Activated CD8-positive, alpha-beta memory T cell treated with anti-CD3 and anti-CD28 coated beads for 48 hours (primary cell): ENCODE results near the gene HIGD2B.
"Not testable (repeated sequence)": the region's sequence is repeated elsewhere in the genome, so short reads cannot be mapped to it uniquely, and the experiment has no call there.

ENCODE experiments used
- DNase-seq, 3 experiments: peaks; one replicate each; pipeline ENCODE4 v3.0.0-alpha.2; 2020; ENCODE audit warnings: low read depth in 2 of 3, low spot score in 2 of 3

HIGD2B gene

DNA sequence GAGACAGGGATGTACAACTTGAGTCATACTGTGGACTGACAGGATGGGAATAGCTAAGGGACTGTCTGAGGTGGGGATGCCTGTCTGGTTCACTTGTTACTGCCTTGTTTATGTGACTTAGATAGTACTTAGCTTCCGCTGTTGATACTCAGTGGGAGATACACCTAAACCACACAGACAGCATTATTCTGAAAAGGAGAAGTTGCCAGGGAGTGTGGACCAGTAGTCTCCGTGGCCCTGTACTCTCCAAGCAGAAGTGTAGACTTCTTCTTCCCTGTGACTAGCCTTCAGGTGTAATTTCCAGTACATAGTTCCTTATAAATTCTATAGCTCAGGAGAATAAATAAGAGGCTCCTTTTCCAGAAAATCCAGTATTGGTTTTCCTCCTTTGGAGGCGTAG lies 5.1 kb downstream of the HIGD2B start:
- no peak for DNase-seq

DNA sequence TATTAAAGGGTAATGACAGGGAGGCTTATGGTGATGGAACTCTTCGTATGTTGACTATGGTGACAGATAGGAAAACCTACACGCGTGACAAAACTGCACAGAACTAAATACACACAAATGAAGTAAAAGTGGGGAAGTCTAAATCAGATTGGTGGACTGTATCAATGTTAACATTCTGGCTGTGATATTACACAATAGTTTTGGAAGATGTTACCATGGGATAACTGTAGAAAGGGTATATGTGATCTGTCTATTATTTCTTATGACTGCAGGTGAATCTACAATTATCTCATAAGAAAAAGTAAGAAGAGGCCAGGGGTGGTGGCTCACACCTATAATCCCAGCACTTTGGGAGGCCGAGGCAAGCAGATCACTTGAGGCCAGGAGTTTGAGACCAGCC lies 9.1 kb downstream of the HIGD2B start:
- no peak for DNase-seq

DNA sequence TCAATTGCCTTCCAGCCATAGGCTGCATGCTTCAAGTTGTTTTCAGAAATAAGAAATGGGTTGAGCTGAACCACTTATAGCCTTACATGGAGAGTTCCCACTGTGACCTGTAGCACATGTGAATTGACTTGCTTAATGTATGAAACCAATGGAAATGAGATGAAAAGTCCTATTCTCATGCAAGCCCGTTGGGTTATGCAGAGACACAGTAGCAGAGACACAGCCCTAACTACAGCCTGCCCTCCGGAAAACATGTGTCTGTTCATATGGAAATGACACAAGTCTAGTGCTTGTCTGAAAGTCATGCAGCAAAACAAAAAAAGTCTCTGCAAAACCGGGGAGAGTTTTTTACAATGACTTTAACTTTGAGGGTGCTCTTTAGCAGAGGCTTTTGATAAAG lies 14.5 kb downstream of the HIGD2B start:
- DNase-seq, result no peak

DNA sequence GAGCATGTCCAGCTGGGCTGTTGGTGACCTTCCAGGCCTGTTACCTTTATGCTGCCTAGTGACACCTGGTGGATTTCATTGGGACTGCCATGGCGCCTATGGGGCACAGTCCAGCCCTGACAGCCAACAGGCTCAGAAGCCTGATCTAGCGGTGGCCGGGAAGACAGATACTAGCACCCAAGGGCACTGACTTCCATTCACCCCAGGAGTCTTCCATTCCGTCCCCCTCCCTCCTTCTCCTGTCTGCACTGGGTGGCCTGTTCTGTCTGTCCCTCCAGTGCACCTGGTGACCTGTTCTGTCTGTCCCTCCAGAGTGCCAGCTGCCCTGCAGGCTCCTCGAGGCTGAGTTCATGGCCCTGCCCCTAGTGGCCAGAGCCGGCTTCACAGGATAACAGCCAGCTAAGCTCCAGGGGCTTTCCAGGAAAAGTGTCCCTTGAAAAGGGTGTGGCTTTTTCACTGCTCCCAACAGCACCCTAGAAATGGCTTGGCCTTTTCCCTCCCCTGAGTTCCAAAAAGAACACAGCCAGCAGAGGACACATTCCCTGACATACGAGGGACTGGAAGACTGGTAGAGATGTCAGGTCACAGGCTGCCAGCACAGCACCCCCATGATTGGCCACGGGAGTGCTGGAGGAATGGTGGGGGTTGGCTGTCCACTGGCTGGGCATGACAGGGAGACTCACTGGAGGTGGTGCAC lies 15.2 kb downstream of the HIGD2B start:
- DNase-seq, result peak; percentile 36 to 48 (median 40)

DNA sequence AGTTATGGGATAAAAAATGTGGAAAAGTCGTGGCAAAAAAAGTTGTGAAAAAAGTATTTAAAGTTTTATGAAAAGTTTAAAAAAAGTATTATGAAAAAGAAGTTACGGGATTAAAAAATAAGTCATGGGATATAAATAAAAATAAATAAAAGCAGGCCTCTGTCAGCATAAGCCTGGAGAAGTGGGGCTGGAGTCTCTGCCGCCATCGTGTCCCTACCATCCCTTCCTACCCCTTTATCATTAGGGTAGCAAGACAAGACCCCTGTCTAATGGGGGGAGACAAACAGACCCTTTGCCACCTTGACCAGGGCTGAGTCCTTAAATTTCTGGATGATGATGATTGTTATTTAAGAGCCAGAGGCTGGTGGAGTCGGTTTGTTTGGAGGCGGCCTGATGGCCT lies 16.2 kb downstream of the HIGD2B start:
- not testable (repeated sequence) for DNase-seq

DNA sequence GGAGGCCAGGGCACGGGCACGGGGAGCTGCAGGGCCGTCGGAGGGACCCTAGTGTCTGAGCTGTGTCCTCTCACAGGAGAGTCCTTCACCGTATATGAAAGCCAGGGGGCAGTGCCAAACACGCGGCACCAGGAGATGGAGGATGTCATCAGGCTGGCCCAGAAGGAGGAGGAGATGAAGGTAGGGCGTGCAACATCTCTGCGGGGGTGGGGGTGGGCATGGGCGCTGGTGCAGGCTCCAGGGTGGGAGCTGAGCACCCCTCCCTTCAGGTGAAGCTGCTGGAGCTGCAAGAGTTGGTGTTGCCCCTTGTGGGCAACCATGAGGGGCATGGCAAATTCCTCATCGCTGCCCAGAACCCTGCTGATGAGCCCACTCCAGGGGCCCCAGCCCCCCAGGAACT lies 20.3 kb downstream of the HIGD2B start:
- not testable (repeated sequence) for DNase-seq

DNA sequence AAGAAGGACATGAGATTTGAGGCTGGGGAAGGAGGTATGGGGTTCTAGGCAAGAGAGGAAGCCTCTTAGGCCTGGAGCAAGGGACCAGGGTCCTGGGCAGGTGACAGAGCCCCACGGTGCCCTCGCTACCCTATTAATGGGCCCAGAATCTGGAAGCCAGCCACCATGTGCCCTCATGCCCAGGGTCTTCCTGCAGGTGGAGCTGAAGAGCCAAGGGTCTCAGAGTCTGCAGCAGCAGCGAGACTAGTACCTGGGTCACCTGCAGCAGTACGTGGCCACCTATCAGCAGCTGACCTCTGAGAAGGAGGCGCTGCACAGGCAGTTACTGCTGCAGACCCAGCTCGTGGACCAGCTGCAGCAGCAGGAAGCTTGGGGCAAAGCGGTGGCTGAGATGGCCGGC lies 22.1 kb downstream of the HIGD2B start:
- not testable (repeated sequence) for DNase-seq

DNA sequence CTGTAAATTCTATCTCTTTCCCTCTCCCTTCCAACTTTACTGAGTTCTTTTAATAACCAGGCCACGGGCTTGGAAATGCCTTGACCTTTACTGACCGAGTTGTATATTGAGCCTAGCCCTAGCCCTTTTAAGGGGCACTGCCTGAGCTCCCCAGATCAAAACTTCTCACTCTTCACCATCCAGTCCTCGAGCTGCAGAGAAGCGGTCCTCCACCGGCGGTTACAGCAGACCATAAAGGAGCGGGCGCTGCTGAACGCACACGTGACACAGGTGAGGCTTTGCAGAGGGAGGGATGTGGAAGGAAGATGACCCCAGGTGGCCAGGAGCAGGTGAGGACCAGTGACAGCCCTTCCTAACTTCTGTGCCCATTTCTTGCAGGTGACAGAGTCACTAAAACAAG lies 24.9 kb downstream of the HIGD2B start:
- DNase-seq, result not testable (repeated sequence)

DNA sequence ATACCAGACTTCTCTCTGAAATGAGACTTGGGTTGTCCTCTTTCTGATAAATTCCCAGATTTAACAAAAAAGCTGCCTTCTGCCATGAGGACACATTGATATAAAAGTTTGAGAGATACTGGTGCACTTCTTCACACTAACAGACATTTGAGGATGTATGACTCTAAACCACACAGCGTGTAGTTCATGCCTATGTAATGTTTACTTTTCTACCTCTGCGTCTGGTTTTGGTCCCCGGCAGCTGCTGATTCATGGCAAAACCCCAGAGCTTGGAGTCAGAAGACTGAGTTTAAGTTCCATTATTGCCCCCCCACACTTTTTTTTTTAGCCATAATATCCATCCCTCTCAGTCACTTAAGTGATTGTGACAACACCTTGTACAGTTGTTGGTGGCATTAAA lies 30.0 kb downstream of the HIGD2B start:
- not testable (repeated sequence) for DNase-seq

DNA sequence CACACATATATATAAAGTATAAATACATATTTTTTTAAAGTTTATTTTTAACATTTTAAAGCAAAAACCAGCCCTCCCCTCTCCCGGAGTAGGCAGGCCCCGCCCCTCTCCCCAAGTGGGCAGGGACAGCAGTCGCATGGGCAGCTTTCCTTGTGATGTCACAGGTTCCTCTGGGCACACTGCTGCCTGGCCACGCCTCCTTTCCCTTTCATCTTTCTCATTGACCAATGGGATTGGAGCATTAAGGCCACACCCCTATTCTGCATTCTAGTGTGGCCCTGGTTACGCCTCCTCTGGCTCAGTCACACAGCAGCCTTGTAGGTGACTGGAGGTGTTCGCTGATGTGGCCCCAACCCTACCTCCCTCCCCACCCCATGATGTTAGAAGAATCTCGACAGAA lies 31.6 kb downstream of the HIGD2B start, which contains the start of gene GOLGA6B:
GOLGA6B (plus strand) TSS at position 301 of the 400 bp plus-strand sequence; CDS start at position 342, 41 bp downstream.
- not testable (repeated sequence) for DNase-seq

DNA sequence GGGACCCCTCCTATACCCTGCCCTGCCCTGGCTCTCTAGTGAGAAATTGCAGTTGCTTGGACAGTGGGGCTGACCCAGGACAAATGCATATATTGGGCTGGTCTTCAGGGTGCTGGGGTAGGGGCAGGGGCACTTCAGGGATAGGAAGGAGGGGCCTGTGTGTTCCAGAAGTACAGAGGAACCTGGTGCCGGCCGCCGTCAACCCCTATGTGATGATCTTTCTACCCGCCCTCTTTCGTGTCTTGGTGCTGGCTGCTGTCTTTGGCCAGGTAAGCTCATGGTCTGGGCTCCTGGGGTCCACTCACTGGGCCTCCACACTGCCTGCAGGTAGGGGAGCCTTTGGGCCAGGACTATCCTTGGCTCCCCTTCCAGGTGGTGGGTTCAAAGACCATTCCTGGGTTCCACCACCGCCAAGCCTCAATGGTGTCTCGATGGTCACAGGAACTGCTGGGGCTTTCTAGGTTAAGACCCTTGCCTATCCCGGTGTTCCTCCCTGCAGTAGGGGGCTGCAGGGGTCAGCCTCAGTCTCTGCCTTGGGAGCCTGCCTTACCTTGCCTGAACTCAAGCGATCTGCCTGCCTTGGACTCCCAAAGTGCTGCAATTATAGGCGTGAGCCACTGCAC lies 37.2 kb downstream of the HIGD2B start:
- not testable (repeated sequence) for DNase-seq

DNA sequence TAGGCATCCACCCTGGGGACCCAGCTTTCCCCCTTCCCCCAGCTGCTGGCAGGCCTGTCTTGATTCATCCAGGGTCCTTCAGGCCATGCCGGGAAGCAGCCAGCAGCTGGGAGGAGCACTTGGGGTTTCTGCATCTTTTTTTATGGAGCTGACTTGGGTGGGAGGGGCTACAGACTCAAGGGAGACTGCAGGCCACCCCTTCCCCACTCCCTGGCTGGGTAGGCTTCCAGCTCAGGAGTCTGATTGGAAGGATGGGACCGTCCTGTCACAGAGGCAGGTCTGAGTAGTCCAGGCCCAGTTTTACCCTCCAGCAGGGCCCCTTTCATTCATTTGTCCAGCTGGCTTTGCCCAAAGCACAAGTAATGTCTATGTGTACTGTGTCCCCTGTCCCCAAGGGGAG lies 43.7 kb downstream of the HIGD2B start:
- DNase-seq, result not testable (repeated sequence)

DNA sequence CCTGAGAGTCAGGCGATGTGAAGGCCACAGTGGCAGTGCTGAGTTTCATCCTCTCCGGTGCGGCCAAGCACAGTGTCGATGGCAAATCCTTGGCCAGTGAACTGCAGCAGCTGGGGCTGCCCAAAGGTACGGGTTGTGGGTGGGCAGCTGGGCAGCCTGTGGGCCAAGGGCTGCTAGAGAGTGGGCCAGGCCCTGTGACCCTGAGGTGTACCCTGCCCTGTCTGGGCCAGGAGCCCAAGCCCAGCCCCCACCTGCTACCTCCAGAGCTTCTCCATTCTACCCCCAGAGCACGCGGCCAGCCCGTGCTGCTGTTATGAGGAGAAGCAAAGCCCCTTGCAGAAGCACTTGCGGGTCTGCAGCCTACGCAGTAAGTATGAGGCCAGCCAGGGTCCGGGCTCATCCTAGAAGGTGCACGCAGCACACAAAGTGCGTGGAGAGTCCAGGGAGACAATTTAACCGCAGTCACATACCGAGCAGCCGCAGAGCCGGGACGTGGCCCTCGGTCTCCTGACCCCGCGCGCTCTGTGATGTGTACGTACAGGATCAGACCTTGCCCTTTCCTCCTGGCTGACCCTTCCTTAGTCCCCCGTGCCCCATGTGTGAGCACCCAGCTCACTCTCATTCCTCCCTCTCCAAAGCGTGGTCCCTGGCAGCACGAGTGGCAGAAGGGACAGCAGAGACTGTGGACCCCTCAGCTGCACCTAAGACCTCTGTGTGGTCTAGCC lies 46.1 kb downstream of the HIGD2B start:
- not testable (repeated sequence) for DNase-seq

DNA sequence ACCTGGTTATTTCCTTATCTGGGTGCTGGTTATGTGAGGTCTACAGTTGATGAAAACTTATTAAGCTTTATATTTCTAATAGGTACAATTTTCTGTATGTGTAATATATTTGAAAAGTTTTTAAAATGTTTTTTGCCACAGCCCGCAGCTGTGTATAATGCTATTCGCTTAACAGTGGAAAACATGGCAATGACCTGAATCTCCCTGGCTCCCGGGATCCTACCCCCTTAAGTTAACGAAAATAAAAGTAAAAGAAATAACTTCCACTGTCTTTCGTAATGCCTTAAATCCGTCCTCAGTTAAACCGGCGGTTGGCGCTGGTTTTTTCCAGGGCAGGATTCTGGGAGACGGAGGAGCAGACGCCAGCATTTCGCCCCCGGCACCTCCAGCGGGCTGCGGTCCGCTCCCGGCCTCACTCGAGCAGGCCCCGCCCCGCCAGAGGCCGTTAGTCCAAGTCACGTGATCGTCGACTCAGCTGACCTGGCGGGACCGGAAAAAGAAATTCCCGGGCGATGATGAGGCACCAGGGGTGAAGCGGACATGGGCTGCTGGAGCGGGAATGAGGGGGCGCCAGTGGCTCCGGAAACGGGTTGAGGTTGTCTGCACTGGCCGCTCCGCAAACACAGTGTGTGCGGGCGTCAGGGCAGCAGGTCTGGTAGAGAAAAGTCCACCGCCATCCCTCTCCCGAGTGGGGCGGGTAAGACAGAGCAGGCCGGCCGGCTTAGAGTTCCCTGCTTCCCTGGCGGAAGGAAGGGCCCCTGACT lies 49.3 kb downstream of the HIGD2B start:
- peak in 1 of 3 experiments; percentile 23 for DNase-seq

DNA sequence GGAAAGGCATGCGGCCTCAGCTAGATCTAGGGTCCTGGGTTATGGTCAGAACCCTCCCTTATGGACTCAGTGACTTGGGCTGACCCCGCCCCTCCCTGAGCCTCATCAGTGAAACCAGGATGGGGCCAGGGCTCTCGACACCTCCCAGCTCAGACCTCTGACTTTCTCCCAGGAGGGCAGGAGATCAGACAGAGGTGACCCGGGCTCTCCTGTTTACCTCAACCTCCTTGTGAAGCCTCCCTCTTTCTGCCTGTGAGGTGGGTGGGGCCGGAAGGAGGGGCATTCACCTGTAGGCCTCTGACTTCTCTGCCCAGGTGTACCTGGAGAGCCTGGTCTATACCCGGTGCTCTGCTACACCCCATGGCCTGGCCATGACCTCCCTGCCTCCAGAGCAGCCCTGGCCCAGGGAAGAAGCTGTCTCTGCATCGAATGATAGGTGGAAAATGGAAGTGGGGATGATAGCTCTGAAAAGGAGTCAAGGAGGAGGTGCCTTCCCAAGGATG lies 56.9 kb downstream of the HIGD2B start:
- DNase-seq, result not testable (repeated sequence)

DNA sequence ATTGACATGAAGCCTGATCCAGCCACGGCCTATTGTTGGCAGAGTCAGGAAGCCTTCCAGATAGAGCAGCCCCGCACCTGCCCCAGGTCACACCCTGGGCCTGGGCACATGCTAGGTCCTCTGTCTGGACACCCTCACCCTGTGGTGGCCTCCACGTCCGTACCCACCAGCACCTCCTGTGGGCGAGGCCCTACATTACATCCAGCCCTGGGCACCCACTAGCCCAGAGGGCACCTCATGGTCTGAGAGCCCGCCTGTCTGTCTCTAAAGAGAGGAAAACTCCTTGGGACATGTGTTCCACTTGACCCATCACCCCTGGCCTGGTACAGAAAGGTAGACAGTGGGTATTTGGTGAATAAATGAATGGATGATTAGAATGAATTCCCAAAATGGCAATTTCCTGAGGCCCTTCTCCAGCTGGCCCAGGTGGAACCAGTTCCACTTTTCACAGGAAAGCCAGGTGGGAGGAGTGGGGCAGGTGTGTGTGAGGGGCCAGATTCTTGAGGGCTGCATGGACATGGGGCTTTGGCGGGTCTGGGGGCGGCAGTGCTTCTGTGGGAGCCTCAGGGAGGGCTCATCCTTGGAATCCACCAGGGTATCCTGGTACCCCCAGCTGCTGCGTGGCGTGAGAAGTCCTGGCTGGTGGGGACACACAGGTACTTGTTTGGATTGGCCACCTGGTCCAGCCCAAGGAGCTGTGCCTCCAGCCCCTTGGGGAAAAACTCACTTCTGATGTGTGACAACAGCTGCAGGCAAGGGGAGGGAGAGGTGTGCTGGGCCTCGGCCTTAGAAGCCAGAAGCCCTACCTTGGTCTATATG lies 57.5 kb downstream of the HIGD2B start:
- not testable (repeated sequence) for DNase-seq

DNA sequence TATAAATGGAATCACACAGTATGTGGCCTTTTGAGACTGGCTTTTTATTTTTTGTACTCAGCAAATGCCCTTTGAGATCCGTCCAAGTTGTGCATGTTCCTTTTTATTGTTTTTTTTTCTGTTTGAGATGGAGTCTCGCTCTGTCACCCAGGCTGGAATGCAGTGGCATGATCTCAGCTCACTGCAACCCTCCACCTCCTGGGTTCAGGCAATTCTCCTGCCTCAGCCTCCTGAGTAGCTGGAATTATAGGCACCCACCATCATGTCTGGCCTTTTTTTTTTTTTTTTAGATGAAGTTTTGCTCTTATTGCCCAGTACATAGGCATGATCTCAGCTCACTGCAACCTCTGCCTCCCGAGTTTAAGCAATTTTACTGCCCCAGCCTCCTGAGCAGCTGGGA lies 59.8 kb downstream of the HIGD2B start:
- not testable (repeated sequence) for DNase-seq
